HG03432 (cell line): ENCODE measurements around the gene JAKMIP1.

Experiments
- ATAC-seq: cut with Tn5 transposase; IDR thresholded peaks from one replicate; pipeline ENCODE4 v1.9.1; 2021; ENCODE audit warnings: mild to moderate bottlenecking, moderate library complexity; ENCODE audit not compliant: unreplicated experiment

JAKMIP1 gene

DNA sequence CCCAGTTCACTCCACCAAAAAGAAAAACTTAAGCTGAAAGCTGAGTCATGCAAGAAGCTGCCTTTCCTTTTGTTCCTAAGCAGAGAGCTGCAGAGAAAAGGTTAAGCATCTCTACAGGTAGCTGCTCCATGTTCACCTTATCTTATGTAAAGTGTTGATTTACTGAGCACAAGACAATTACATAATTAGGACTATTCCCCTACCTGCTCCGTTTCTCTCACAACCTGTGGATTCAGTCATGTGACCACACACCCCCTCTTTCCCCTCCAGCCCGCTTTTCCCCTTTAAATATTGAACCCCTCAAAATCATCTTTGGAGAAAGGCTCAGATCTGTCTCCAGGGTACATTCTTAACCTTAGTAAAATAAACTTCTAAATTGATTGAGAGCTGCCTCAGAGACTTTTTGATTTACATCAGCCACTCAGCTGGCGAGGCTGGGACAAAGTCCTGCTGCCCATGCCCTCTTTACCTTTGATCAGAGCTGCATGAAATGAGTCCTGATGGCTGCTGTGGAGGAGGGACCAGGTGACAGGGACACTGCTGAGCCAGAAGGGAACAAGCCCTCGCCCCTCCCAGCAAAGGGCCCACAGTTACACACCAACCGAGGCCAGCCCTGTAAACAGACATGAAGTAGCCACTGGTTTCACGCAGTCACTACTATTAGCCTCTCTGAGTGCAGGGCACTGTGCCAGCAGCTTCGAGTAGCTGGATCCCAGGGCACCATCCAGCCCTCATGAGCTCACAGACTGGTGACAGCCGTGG lies 128.2 kb downstream of the JAKMIP1 start:
- no peak for ATAC-seq

DNA sequence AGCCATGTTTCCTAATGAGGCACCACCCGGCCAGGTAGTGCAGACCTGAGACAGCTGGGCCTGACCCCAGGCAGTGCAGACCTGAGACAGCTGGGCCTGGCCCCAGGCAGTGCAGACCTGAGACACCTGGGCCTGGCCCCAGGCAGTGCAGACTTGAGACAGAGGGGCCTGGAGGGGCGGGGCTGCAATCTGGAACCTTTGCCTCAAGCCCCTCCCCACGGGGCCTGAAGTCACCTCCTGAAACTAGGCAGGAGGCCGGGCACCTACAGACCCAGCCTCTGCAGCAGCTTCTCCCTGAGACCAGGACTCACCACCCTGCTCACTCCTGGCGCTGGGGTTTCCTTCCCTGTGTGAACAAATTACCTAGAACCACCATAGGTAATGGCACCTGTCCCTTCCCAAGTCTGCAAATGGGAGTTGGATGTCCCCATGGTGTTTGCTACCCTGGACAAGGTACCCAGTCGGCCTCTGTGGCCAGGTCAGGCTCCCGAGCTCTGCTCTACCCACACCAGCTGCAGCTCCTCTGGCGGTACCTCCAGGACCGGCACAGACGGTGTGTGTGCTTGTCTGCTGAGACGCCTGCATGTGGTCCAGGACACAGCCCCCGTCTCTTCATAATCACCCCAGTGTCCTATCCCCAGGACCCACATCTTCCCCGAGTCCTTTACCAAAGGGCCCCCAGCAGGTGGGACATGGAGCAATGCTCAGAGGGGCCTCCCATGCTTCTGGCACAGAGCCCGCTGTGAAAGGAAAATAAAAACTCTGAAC lies 129.0 kb downstream of the JAKMIP1 start:
- no peak for ATAC-seq

DNA sequence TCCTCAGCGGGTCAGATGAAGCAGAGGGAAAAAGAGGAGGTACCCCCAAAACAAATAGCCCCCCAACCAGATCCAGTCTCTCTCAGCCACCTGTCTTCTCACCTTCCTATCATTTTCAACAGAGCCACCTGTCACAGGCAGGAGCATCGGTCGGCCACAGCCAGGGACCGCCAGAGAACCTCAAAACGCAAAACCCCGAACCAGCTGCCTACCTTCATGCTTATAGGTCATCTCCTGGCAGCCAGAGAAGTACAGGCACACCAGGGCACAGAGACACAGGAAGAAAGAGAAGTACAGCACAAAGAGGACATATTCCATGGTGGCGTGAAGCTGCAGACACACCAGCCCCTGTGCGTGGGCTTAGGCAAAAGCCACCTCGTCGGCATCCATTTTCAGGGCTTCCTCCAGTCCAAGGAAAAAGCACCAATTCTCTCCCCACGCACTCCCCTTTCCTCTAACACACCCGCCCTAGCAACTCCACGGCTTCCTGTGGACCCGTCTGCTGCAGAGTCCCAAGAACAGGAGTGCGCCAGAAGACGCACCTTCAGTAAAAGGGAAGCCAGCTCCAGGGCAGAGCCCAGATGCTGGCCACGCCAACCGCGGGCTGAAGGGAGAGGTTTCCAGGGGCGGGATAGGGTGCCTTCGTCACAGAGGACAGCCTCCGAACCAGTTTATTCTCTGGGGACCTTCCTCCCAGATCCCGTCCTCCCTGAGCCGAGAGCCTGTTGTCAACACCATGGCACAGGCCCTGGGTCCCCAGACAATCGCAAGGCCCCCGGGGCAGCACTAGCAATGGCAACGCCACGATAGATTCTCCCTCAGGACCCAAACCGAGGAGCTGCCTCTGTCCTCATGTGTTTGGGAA lies 130.3 kb downstream of the JAKMIP1 start:
- no peak for ATAC-seq

DNA sequence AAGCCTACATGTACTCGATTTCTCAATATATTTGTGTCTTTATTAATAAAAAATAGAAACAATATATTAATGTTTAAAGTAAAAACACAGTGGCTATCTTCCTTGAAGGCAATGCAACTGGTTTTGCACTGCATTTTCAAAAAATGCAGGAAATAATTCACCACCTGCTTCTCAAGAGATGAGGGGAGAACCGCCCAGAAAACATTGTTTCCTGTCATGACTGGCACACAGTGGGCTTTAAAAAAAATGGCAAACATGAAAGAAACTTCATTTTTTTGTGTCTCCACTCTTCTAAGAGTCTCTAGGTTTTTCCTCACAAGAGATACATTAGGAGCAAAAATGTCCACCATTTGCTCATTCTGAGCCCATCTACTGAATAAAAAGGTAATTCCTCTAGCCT lies 131.4 kb downstream of the JAKMIP1 start:
- ATAC-seq = no peak

DNA sequence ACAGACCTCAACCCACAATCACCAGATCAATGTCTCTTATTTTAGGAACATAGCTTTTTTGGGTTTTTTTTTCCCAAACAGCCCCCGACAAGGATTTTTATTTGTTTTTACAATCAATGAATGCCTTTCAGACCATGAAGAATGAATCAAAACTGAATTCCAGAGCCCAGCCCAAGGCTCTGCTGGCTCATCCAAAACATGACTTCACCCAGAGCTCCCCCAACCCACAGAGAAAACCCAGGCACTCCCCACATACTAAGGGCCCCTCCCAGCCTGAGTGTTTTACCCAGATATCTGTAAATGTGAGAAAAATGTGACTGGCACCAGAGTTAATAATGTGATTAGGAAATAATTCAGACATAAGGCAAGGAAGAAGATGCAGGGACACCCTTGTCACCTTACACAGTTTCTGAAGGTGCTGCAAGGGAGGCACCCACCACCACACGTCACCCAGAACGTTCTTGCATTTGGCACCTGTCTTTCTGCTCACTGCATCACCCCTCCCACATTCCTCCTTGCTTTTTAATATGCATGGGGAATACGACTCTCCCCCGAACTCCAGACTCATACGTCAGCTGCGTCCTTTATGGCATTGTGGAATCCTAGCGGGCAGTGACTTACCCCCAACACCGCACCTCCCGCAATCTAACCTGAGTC lies 134.3 kb downstream of the JAKMIP1 start:
- no peak for ATAC-seq

DNA sequence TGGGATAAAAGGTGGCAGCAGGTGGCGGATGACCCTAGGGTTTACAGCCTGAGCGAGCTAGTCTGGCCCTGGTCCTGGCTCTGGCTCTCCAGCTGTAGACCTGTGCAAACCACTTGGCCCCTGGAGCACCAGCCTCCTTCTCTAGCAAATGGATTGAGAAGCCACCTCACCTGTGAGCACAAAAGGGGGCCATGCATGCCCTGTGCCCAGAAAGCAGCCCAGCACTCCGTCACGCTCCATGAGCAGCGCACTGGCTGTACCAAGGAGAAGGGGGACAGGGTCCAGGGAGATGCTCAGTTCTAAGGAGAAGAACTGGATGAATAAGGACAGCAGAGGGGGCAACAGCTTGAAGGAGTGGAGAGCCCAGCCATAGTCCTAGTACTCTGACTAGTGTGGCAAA lies 135.2 kb downstream of the JAKMIP1 start:
- ATAC-seq = no peak

DNA sequence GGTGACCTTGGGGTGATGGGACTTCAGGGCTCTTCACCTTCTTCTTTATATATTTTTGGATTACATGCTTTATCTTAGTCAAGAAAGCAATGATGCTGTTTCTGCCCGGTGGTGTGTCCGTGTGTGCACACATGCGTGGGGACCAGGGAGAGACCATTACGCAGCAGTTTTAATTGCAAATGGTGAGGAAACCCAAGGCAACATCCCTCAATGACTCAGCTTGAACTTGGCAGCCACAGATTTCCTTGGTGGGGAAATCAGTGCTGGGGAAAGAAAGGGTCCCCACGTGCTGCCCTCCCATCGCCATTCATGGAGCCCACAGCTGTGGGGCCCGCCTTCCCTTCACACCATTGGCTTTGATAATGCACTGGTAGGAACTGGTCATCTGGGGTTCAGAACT lies 136.0 kb downstream of the JAKMIP1 start:
- no peak for ATAC-seq

DNA sequence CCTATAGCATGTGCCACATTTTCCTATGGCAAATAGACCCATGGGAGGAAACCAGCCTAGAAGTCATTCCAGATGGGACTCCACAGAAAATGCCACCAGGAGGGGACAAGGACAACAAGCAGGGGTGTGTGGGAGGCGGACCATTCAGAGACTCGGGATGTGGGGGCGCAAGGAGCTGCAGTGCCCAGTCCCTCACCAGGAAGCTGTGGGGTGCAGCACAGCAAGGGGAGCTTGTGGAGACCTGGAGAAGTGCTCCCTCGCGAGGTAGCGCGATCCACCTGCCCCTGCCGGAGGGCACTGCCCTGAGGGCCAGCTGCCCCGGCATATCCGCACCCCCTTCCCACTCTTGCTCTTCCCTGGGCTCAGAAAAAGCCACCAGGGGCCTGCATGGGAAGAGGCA lies 136.7 kb downstream of the JAKMIP1 start:
- no peak for ATAC-seq

DNA sequence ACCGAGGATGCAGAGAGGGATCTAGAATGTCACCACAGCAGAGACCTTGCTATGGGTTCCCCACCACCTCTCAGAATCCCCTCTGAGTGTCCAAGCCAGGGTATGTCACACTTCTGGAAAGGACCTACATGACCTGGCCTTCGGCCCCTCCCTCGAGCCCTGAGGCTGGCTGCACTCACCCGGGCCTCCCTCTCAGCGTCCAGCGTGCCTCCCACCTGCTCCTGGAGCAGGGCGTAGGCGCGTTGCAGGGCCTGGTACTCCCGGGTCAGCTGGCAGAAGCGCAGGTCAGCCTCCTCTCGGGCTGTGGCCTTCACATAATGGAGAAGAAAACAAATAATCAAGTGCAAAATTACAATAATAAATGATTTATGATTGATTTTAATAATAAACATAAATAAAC lies 138.2 kb downstream of the JAKMIP1 start:
- ATAC-seq = no peak

DNA sequence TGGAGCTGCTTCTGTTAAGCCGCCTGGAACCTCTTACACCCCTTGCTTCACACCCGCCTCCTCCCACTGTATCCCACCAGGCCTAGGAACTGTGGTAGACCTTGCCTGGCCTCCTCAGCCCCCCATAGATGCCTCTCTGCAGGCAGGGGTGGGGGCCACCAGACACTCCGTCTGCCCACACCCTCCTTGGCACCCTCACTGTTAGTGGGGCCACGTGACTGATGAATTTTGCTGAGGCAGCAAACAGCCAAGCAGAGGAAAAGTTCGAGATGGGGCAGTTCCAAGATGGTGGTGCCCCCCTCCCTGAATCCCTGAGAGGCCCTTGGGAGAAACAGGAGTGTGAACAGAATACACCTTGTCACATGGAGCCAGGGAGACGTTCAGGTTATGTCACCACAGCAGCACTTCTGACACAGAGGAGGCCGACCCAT lies 141.0 kb downstream of the JAKMIP1 start:
- no peak for ATAC-seq

DNA sequence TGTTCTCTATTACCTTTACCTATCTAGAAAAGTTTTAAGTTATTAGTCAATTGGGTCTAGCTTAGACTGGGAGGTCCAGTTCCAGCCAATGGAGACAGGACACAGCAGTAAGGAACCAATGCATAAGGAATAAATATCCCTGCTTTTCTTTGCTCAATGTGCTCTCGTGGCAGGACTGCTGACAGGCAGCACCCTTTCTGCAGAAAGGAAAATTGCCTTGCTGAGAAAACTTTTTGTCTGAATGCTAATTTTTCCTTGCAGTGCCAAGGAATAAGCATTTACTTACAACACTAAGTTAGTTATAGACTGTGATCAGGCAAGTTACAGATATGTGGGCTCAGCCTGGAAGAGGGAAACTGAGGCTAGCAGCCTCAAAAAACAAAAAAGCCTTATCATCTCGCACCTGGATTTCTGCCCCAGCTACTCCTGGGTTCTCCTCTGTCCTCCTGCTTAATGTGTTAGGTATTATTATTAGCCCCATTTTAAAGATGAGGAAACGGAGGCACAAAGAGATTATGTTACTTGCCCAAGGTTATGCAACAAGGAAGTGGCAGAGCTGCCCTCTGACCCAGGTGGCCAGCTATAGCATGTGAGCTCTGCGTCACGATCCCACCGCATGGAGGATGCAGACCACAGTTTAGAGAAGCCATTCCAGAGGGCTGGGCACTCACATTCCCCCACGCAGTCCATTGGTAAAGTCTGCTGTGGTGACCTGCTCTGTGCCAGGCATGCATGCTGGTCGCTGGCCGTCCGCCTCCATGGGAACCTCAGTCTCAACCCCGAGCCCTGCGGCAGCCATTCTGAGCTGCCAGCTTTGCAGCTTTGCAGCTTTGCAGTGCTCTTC lies 141.6 kb downstream of the JAKMIP1 start:
- no peak for ATAC-seq

DNA sequence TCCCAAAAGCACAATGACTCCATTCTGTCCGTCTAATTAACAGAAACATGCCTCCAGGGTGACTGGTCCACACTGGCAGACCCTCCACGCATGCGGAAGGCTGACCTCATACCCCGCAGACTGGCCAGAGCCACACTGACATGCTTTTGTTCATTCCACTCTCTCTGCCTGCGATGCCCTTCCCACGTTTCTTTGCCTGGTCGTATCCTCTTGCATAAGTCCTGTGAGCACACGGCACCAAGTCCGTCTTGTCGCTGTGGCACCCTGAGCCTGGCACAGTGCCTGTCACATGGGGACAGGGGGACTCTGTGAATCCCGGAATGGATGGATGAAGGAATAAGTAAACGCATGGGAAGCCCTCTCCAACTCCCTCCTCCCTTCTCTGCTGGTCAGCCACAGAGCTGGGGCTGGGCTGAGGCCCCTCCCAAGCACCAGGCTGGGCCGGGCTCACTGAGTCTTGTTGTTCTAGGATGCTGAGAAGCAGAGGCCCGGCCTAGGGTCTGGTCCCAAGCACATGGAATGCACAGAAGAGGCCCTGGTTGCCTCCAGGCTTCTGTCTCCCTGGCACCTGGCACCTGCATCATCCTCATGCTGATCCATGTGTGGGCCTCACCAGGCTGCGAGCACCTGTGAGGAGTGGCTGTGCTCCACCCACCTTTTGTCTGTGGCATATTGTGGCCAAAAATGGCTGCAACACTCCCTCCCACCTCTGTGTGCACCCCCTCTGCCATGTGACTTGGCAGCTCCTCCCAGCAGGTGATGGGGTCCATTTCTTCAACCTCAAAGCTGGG lies 143.2 kb downstream of the JAKMIP1 start:
- no peak for ATAC-seq

DNA sequence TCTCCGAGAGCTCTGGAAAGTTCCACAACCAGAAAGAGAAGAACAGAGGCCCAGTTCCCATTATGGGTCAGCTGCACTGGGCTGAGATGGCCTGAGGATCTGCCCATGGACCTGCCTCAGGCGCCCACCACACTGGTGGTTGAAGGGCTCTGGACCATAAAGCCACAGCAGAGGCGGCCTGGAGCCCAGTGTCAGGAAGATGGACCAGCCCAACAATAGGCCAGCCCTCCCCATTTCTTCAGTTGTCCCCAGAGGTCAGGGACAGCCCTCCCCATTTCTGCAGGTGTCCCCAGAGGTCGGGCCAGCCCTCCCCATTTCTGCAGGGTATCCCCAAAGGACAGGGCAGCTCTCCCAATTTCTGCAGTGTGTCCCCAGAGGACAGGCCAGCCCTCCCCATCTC lies 144.9 kb downstream of the JAKMIP1 start:
- no peak for ATAC-seq

DNA sequence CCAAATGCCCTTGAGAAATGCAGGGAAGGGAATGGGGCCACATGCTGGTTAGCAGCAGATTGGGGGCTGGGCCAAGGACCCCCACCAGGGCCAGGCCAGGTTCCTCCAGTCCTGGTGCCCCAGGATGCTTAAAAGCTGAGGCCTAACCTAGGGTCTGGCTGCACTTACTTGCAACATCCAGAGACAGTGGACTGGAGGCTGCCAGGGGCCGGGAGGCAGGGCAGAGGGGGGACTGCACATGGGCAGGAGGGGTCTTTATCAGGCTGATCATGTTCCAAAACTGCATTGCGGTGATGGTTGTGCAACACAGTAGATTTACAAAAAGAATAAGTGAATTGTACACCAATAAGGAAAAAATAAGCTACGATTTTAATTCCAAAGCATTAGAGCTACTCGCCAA lies 145.3 kb downstream of the JAKMIP1 start:
- no peak for ATAC-seq

DNA sequence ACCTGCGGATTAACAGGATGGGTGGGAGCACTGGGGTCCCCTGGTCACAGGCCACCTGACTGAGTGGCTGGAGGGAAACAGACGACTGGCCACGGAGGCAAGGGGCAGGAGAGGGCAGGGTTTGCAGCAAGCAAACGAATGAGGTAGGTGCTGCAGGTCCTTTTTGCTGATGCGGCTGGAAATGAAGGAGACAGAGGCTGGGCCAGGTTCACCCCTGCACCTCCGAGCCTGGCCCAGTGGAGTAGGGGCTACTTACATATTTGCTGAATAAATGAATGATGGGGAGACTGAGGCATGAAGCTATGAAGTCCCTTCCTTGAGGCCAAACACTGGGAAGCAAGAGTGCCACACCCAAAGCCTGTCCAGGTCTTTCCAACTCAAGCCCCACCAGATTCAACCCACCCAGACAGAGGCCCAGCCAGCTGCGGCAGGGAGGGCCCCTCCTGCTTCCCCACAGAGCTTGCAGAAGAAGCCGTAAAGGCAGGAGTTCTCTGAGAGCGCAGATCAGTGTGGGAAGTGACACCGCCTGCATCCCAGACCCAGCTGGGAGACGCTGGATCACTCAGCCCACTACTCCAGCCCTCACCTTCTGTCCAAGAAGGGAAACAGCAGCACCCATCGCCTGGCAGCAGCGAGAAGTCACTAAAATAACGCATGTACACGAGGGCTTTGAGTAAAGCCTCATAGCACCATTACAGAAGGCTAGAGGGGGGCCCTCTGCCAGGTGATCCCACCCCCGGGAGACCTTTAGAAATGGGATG lies 146.0 kb downstream of the JAKMIP1 start:
- no peak for ATAC-seq

DNA sequence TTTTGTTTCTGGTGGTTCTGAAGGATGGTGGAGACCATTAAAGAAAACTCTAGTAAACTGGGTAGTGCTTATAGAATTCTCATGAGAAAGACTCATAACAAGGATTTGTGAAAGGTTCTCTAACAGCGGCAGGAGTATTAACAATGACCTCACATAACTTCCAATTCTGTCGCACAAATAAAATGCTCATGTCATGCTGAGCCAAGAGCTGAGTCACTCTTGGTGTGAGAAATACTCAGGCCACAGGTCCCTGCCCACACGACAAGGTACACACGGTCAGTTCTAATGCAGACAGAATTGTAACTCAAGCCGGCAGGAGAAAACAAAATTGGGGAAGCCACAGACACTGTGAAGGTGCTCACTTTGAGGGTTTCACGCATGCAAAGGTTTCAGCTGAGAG lies 147.7 kb downstream of the JAKMIP1 start:
- ATAC-seq = no peak

DNA sequence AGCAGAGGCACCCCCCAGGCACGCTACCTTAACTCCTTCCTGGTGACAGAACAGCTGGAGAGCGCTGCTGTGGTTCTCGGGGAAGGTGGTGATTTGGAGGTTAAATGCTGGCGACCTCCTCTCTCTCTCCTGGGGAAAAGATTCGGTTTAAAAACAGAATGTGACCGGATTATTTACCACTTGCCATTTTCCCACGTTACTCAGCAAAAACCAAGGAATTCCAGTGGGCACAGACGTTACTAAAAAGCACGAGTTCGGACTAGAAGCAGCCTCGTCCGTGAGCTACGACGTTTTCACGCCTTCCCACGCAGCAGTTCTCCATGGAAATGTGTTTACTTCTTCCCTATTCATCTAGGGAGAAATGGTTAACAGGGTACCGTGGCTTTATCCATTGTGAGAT lies 149.8 kb downstream of the JAKMIP1 start:
- no peak for ATAC-seq

DNA sequence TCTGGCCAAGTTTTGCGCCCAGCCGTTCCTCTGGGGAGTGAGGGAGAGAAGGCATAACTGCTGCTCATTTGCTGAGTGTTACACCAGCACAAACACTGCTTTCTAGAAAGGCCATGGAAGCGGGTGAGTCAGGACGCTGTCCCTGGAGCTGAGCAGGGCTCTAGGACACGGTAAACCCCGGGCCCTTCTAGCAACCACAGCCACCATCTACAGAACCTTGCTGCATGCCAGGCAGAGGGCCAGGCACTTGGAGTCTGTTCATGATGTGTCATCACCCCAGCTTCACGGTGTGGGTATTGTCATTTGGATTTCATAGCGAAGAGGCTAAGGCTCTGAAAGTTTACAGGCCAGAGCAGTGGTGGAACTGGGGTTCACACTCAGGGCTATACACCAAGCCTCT lies 150.4 kb downstream of the JAKMIP1 start:
- ATAC-seq = no peak

DNA sequence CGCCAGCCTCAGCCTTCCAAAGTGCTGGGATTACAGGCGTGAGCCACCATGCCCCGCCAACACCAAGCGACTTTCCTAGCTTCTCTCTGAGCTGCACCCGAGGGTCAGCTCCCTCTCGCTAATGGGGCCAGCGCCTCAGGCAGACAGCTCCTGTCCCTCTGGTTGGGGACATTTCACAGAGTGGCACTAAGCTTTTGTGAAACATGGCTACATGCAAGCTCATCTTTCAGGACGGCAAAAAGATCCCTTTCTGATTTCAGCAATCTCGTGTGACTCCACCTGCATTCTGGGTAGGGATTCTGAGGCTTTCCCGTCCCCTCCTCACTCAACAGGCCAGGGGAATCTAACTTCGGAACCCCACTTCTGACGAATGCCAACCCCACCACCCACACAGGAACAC lies 151.1 kb downstream of the JAKMIP1 start:
- ATAC-seq = no peak
